Activated T-helper 2 cell treated with anti-CD3 and anti-CD28 coated beads, Interferon-gamma antibody, Interleukin-2, Interleukin-4, amounts not matched to agents 10 μg/mL and 5 μg/mL and 100 μg/mL, durations not matched to agents 14 hours and 24 hours and 36 hours (primary cell): ENCODE results near the gene PLEKHD1. TPM values are rescaled to one million over a fixed set of nuclear protein-coding genes. Genes with fewer than 3 reads are reported as not detected.

Experiments
- DNase-seq: peaks from one replicate; pipeline ENCODE4 v3.0.0; 2021; ENCODE audit warnings: low spot score
- H3K27ac Mint-ChIP-seq: one replicate; pipeline ENCODE4 v1.8.0; 2021; ENCODE audit warnings: mixed read lengths
- H3K27me3 Mint-ChIP-seq: one replicate; pipeline ENCODE4 v1.8.0; 2021; ENCODE audit warnings: low read depth, mixed read lengths
- H3K36me3 Mint-ChIP-seq: one replicate; pipeline ENCODE4 v1.8.0; 2021; ENCODE audit warnings: low read depth, mixed read lengths
- H3K4me1 Mint-ChIP-seq: one replicate; pipeline ENCODE4 v1.8.0; 2021; ENCODE audit warnings: low read depth, mixed read lengths
- H3K4me3 Mint-ChIP-seq: one replicate; pipeline ENCODE4 v1.8.0; 2021; ENCODE audit warnings: low read depth, mild to moderate bottlenecking, moderate library complexity, mixed read lengths
- H3K9me3 Mint-ChIP-seq: one replicate; pipeline ENCODE4 v1.8.0; 2021; ENCODE audit warnings: mixed read lengths
- intact Hi-C: fragments of 100-400 bp; cut with micrococcal nuclease; formaldehyde crosslinking; loops from one replicate; pipeline ENCODE4 v1.15.1; 2023
- total RNA-seq: library from RNA; stranded (reverse); gene quantifications from 2 replicates; pipeline ENCODE4 v1.2.3, GENCODE V29; 2022

PLEKHD1 gene
- total RNA-seq, 1 donor from 2014 or later, result 0.09 TPM

DNA sequence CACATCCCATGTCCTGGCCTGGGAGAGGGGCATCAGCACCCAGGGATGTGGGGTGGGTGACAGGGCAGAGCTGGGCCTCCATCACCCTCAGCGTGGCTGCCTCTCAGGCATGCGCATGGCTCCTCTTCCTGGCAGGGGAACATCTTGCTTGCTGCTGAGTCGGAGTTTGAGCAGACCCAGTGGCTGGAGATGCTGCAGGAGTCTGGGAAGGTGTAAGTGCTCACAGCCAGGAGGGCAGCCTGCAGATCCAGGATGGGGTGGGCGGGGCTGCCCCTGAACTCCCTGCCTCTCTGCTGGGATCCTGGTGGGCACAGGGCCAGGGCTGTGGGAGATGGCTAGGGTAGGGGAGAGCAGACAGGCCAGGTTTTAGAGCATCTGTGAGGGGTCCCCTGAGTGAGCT lies 16.2 kb downstream of the PLEKHD1 start:
- H3K4me1 Mint-ChIP-seq, result no peaks in the 10 kb centered on the region
- intact Hi-C loops, result no loop called here

DNA sequence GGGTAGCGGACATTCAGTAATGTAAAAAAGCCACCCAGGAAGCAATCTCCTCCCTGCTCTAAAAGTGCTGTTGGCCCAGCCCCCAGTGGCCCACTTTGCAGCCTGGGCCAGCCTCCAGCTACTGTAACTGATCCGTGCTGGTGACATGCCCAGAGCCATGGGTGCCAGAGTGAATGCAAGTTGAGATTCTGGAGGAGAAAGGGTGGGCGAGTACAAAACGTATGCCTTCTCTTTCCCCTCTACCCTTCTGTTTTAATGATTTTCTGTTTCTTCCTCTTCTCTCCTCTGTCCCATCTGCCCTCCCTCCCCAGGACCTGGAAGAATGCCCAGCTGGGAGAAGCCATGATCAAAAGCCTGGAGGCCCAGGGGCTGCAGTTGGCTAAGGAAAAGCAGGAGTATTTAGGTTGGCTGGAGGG lies 16.9 kb downstream of the PLEKHD1 start:
- H3K4me1 Mint-ChIP-seq, result no peaks in the 10 kb centered on the region
- peaks cover 8% of the 10 kb centered on the region for H3K27me3 Mint-ChIP-seq
- DNase-seq, result no peak
- H3K27ac Mint-ChIP-seq, result no peak overlapping the region
- intact Hi-C loops, result no loop called here
- no peaks in the 10 kb centered on the region for H3K9me3 Mint-ChIP-seq
- no peaks in the 10 kb centered on the region for H3K36me3 Mint-ChIP-seq
- H3K4me3 Mint-ChIP-seq, result no peak overlapping the region

More for the DNA sequence above, 16.2 kb downstream of the PLEKHD1 start:
- H3K27me3 Mint-ChIP-seq, result peaks cover 6% of the 10 kb centered on the region
- H3K27ac Mint-ChIP-seq, result no peak overlapping the region
- no peak overlapping the region for H3K4me3 Mint-ChIP-seq
- DNase-seq, result no peak
- H3K36me3 Mint-ChIP-seq, result no peaks in the 10 kb centered on the region
- H3K9me3 Mint-ChIP-seq, result no peaks in the 10 kb centered on the region

DNA sequence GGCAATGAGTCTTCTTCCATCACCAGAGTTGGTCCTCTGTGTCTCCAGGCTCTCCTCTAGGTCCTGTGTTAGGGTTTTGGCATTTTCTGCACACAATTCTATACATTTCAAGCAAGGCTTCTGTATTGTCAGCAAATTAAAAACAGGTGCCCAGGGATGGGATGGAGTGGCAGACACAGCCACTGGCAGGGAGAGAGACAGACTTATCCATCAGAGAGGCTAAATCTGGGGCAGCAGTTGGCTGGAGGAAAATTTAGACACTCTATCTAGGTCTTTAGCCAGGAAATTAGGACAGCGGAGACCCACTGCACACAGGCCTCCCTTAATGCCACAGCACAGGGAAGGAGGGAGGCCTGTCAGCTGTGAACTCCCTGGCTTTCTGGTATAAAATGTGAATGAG lies 20.2 kb downstream of the PLEKHD1 start:
- no peaks in the 10 kb centered on the region for H3K4me1 Mint-ChIP-seq
- DNase-seq, result no peak
- no peaks in the 10 kb centered on the region for H3K9me3 Mint-ChIP-seq
- H3K27ac Mint-ChIP-seq, result no peak overlapping the region
- H3K27me3 Mint-ChIP-seq, result peaks cover 11% of the 10 kb centered on the region
- H3K36me3 Mint-ChIP-seq, result no peaks in the 10 kb centered on the region
- no peak overlapping the region for H3K4me3 Mint-ChIP-seq
- intact Hi-C loops, result no loop called here

DNA sequence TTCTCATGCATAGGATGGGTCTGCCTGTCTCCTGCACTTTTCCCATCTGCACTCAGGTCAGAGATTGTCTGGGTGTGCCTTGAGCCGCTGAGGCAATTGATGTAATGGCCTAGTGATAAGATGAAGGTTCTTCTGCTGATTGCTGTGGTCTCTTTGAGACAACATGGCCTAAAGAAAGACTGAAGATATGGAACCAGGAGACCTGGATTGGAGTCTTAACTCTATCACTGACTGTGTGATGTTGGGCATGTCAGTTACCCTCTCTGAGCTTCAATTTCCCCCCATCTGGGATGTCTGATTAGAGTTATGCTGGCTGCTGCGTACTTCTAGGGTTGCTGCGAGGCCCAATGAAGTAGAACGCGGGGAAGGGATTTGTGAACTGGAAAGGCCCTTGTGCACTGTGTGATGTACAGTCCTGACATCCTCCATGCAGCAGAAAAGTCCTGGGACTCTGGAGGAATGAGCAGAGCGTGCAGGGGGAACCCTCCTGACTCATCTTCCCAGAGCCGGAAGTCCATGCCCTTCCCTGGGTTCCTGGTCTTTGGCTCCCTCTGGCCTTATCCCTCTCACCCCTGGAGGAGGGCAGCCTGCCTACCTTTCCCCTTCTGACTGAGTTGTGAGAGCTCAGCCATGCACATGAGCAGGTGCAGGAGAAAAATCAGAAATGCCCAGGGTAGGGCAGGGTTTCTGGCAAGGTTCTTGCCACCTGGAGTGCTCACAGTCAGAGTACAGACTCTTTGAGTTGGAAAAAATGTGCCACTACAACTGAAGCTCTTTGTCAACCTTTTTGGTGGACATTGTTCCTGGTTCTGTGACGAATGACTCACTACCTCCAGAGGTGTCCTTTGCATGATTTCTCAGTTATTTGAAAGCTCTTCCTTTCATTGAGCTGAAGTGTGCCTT lies 21.1 kb downstream of the PLEKHD1 start:
- no peaks in the 10 kb centered on the region for H3K36me3 Mint-ChIP-seq
- no peaks in the 10 kb centered on the region for H3K9me3 Mint-ChIP-seq
- H3K27ac Mint-ChIP-seq, result no peak overlapping the region
- no peaks in the 10 kb centered on the region for H3K4me1 Mint-ChIP-seq
- no peak overlapping the region for H3K4me3 Mint-ChIP-seq
- peaks cover 14% of the 10 kb centered on the region for H3K27me3 Mint-ChIP-seq
- intact Hi-C loops, result no loop called here
- no peak for DNase-seq

DNA sequence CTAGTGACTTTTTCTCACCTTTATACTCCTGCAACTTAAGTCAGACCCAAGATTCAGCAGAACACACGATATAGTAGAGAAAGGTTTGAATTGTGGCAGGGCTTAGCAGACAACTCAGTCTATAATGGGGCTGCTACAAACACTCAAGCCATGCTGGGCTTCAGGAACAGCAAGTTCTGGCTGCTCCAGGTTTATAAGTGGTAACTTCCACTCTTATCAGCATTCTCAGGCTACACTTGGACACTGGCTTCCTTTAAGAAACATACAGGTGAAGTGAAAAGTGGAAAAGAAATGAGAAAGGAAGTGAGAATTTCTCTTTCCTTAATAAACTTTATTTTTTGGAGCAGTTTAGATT lies 21.7 kb downstream of the PLEKHD1 start:
- intact Hi-C loops, result no loop called here
- Mint-ChIP-seq H3K4me1 (no peaks in the 10 kb centered on the region), H3K4me3 (no peak overlapping the region), H3K27ac (no peak overlapping the region), H3K9me3 (no peaks in the 10 kb centered on the region), H3K27me3 (peaks cover 18% of the 10 kb centered on the region), H3K36me3 (no peaks in the 10 kb centered on the region)
- DNase-seq, result no peak

DNA sequence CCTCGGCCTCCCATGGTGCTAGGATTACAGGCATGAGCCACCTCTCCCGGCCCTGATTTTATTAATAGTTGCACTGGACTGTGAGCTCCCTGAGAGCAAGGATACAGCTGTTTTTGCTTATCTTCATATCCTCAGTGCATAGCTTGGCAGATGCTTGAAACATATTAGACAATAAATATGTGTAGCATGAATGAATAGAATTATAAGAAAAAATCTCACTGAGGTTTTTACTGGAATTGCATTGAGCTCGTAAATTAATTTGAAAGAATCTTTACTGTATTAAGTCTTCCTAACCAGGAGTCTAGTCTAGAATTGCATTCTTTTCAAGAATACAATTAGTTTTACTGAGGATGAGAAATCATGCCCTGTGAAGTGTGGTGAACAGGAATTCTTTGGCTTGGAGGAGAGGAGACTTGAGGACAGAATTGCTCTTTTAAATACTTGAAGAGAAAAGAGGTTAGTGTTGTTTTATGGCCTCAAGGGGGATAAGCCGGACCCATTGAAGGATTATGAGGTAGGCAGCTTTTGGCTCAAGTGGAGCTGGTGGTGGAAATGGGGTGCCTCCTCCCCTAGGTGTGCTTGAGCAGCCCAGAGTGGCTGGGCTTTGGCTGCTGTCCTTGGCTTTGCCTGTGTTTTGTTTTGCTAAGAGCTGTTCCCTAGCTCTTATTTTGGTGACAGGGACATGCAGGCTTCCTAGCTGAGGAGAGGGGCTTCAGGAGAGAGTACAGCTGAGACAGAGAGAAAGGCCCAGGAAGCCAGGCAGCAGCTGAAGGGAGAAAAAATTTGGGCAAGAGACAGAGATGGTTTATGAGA lies 34.0 kb downstream of the PLEKHD1 start:
- no peak overlapping the region for H3K4me3 Mint-ChIP-seq
- no peaks in the 10 kb centered on the region for H3K36me3 Mint-ChIP-seq
- no peaks in the 10 kb centered on the region for H3K4me1 Mint-ChIP-seq
- H3K9me3 Mint-ChIP-seq, result no peaks in the 10 kb centered on the region
- peaks cover 26% of the 10 kb centered on the region for H3K27me3 Mint-ChIP-seq
- intact Hi-C loops, result no loop called here
- DNase-seq, result no peak
- no peak overlapping the region for H3K27ac Mint-ChIP-seq

DNA sequence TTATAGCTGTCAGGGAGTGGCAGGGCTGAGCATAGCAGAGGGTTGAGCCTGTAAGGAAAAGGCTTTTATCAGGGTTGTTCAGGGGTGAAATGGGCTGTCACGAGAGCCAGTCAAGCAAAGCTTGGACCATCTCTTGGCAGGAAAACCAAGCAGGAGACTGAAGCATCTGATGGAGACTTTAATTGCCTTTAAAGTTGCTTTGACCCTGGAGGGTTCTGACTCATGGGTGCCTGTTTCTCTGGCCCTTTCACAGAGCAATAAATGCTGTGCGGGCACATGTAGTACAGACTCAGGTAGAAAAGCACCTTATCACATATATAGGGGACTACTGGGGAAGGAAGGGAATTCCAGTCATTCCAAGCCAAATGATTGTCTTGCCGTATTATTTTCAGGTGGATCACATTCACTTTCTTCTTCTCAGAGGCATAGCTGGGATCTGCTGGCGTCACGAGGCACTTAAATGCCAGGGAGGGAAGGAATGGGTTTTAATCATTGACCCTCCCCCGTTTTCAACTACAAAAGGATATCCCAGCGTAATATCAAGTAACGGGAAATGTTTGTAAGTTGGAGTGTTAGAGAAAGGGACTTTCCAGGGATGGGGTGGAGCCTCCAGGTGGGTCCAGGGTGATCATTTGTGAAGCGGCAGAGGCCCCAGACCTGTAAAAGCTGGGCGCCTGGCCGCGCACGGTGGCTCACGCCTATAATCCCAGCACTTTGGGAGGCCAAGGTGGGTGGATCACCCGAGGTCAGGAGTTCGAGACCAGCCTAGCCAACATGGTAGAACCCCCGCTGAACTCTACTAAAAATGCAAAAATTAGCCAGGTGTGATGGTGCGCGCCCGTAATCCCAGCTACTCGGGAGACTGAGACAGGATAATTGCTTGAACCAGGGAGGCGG lies 34.9 kb downstream of the PLEKHD1 start:
- Mint-ChIP-seq H3K27me3 (peaks cover 16% of the 10 kb centered on the region), H3K9me3 (no peaks in the 10 kb centered on the region), H3K36me3 (no peaks in the 10 kb centered on the region), H3K4me1 (no peaks in the 10 kb centered on the region), H3K27ac (no peak overlapping the region), H3K4me3 (no peak overlapping the region)
- intact Hi-C loops, result no loop called here
- no peak for DNase-seq

DNA sequence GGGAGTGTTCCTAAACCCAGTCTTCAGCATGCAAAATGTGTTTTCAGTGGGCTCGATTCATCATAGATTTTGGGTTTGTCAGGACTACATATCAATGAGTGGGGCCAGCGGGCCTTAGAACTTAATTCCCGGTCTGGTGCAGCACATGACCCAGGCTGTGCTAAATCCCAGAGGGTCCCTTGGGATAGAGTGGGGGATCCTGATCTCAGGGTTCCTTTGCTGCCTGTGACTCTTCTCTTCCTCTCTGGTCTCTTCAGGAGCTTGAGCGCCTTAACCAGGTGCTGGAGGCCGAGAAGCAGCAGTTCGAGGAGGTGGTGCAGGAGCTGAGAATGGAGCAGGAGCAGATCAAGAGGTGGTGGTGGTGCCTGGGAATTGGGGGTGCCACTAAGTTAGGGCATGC lies 37.5 kb downstream of the PLEKHD1 start:
- peaks cover 6% of the 10 kb centered on the region for H3K27me3 Mint-ChIP-seq
- H3K36me3 Mint-ChIP-seq, result no peaks in the 10 kb centered on the region
- H3K4me3 Mint-ChIP-seq, result no peak overlapping the region
- no peaks in the 10 kb centered on the region for H3K4me1 Mint-ChIP-seq
- no peak overlapping the region for H3K27ac Mint-ChIP-seq
- intact Hi-C loops, result no loop called here
- no peaks in the 10 kb centered on the region for H3K9me3 Mint-ChIP-seq
- no peak for DNase-seq

DNA sequence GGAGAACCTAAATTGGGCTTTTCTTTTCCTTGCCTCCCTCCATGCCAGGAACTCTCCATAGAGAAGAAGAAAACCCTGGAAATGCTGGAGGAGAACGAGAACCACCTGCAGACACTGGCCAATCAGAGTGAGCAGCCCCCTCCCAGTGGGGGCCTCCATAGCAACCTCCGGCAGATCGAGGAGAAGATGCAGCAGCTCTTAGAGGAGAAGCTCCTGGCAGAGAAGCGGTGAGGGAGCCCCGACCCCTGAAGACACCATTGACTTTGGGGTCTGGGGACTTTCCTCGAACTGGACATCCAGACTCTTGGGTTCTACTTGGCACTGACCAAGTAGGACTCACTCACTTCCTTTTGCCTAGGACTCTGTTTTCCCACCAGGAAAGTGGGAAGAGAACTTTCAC lies 41.4 kb downstream of the PLEKHD1 start:
- intact Hi-C loops, result no loop called here
- no peaks in the 10 kb centered on the region for H3K36me3 Mint-ChIP-seq
- peaks cover 1% of the 10 kb centered on the region for H3K27me3 Mint-ChIP-seq
- no peak for DNase-seq
- H3K4me3 Mint-ChIP-seq, result no peak overlapping the region
- no peak overlapping the region for H3K27ac Mint-ChIP-seq
- H3K4me1 Mint-ChIP-seq, result no peaks in the 10 kb centered on the region
- H3K9me3 Mint-ChIP-seq, result no peaks in the 10 kb centered on the region

DNA sequence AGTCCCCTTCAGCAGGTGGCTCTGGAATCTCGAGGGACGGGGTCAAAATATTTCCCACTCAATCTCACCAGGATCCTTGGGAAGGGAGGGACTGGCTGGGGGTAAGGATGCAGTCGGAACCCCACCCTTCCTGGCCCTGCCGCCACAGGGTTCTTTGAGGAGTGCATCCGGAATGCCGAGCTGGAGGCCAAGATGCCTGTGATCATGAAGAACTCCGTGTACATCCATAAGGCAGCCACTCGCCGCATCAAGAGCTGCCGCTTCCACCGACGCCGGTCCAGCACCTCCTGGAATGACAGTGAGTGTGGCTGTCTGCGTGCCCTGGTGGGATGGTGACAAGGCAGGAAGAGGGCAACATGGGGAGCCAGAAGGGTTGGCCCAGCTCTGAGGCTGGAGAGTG lies 43.1 kb downstream of the PLEKHD1 start:
- intact Hi-C loops, result no loop called here
- no peaks in the 10 kb centered on the region for H3K9me3 Mint-ChIP-seq
- peaks cover 3% of the 10 kb centered on the region for H3K27me3 Mint-ChIP-seq
- no peaks in the 10 kb centered on the region for H3K4me1 Mint-ChIP-seq
- DNase-seq, result no peak
- H3K36me3 Mint-ChIP-seq, result no peaks in the 10 kb centered on the region
- no peak overlapping the region for H3K27ac Mint-ChIP-seq
- no peak overlapping the region for H3K4me3 Mint-ChIP-seq

DNA sequence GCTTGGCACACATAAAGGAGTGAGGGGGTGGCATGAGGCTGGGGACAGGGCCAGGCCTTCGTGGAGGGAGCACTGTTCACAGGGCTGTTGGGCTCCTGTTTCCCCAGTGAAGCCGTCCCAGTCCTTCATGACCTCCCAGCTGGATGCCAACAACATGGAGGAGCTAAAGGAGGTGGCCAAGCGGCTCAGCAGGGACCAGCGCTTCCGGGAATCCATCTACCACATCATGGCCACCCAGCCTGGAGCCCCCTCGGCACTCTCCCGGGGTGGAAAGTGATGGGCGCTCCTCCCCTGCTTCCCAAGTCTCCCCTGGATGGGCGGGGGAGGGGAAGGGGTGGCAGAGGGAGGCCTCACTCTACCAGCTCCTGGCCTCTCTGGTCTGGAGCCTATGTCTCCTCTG lies 43.6 kb downstream of the PLEKHD1 start:
- no peak for DNase-seq
- H3K9me3 Mint-ChIP-seq, result no peaks in the 10 kb centered on the region
- H3K4me3 Mint-ChIP-seq, result no peak overlapping the region
- H3K27me3 Mint-ChIP-seq, result peaks cover 3% of the 10 kb centered on the region
- H3K27ac Mint-ChIP-seq, result no peak overlapping the region
- no peaks in the 10 kb centered on the region for H3K36me3 Mint-ChIP-seq
- no peaks in the 10 kb centered on the region for H3K4me1 Mint-ChIP-seq
- intact Hi-C loops, result no loop called here

DNA sequence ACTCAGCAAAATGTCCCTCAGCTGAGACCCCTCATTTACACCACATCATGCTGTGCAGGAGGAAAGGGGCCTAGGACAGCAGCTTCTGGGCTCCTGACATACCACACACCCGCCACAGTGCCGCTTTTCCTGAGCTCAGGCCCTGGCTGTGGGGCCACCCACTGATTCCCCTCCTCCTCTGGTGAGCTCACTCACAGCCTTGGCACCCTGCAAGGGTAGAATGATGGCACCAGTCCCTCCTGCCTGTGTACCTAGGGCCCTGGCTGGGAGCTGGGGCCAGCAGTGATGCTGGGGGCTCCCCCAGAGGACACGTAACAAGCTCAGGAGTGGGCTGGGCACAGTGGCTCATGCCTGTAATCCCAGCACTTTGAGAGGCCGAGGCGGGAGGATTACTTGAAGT lies 44.4 kb downstream of the PLEKHD1 start:
- Mint-ChIP-seq H3K4me1 (no peaks in the 10 kb centered on the region), H3K36me3 (no peaks in the 10 kb centered on the region), H3K9me3 (no peaks in the 10 kb centered on the region), H3K27me3 (peaks cover 3% of the 10 kb centered on the region), H3K4me3 (no peak overlapping the region), H3K27ac (no peak overlapping the region)
- intact Hi-C loops, result no loop called here
- no peak for DNase-seq
